HEK293 (cell line): Measurements from ENCODE around the gene SBK2.

Experiments used
- CTCF ChIA-PET: fragments of 350-600 bp; formaldehyde crosslinking; extraction: SDS; loops from one replicate; lab custom pipeline; 2021; ENCODE audit warnings: antibody characterized with exemption; lab: Yijun Ruan, JAX
- POLR2A ChIA-PET: fragments of 300-600 bp; formaldehyde crosslinking; extraction: SDS; loops from one replicate; lab custom pipeline; 2020; ENCODE audit warnings: antibody characterized with exemption, inconsistent platforms; lab: Yijun Ruan, JAX
- H3K27ac ChIP-seq: fragments of 200-500 bp; sonication (Bioruptor generic); 2 replicates; pipeline ENCODE4 v1.5.1; 2014; ENCODE audit warnings: low read depth, low read length, control low read depth, inconsistent platforms; ENCODE audit errors: extremely low read depth
- H3K36me3 ChIP-seq, 2 experiments: fragments of 200-500 bp in 1 of 2; sonication (Bioruptor generic) in 1 of 2; 1 replicate in 1 of 2; 2 replicates in 1 of 2; pipeline ENCODE4 v1.5.1; 2014 to 2017; ENCODE audit warnings: inconsistent platforms in 2 of 2, low read length in 2 of 2; ENCODE audit not compliant: control insufficient read depth in 2 of 2, insufficient read depth in 1 of 2
- H3K4me1 ChIP-seq: fragments of 200-500 bp; sonication (Bioruptor generic); 2 replicates; pipeline ENCODE4 v1.5.1; 2014; ENCODE audit warnings: mild to moderate bottlenecking, low read length, inconsistent platforms; ENCODE audit not compliant: control insufficient read depth, insufficient read depth
- H3K4me3 ChIP-seq: 2 replicates; pipeline ENCODE4 v1.5.1; 2011; ENCODE audit warnings: low read depth, mild to moderate bottlenecking, control low read depth, low read length, moderate library complexity
- H3K9me3 ChIP-seq: fragments of 200-500 bp; sonication (Bioruptor generic); 2 replicates; pipeline ENCODE4 v1.5.1; 2014; ENCODE audit warnings: low read depth, low read length, inconsistent platforms; ENCODE audit not compliant: control insufficient read depth, insufficient read depth
- GFI1B ChIP-seq: fragments of 450-650 bp; formaldehyde crosslinking; IDR thresholded peaks from 2 replicates; pipeline ENCODE4 v1.5.1; 2016; ENCODE audit warnings: missing biosample characterization, missing genetic modification characterization
- HOXD13 ChIP-seq: sonication (generic); formaldehyde crosslinking; IDR thresholded peaks from 2 replicates; pipeline ENCODE4 v1.8.0; 2022; ENCODE audit warnings: missing genetic modification reagents, borderline replicate concordance
- PRDM4 ChIP-seq: fragments of 450-650 bp; formaldehyde crosslinking; IDR thresholded peaks from 2 replicates; pipeline ENCODE4 v1.5.1; 2017; ENCODE audit warnings: missing biosample characterization, missing genetic modification characterization
- YY1 ChIP-seq: fragments of 450-650 bp; formaldehyde crosslinking; IDR thresholded peaks from 2 replicates; pipeline ENCODE4 v1.5.1; 2018; ENCODE audit warnings: missing biosample characterization, missing genetic modification characterization
- ZNF292 ChIP-seq: fragments of 450-650 bp; formaldehyde crosslinking; IDR thresholded peaks from 2 replicates; pipeline ENCODE4 v1.5.1; 2016; ENCODE audit warnings: low read depth, missing biosample characterization, missing genetic modification characterization, borderline replicate concordance
- ZNF324 ChIP-seq: fragments of 450-650 bp; formaldehyde crosslinking; IDR thresholded peaks from 2 replicates; pipeline ENCODE4 v1.5.1; 2016; ENCODE audit warnings: missing biosample characterization, missing genetic modification characterization
- ZNF335 ChIP-seq: fragments of 450-650 bp; formaldehyde crosslinking; conservative IDR thresholded peaks from 2 replicates; pipeline ENCODE4 v1.5.1; 2016; ENCODE audit warnings: missing biosample characterization, missing genetic modification characterization
- ZNF394 ChIP-seq: fragments of 450-650 bp; formaldehyde crosslinking; IDR thresholded peaks from 2 replicates; pipeline ENCODE4 v1.5.1; 2016; ENCODE audit warnings: missing biosample characterization, missing genetic modification characterization, mild to moderate bottlenecking, moderate library complexity, borderline replicate concordance
- ZNF423 ChIP-seq: fragments of 450-650 bp; formaldehyde crosslinking; IDR thresholded peaks from 2 replicates; pipeline ENCODE4 v1.5.1; 2016; ENCODE audit warnings: missing biosample characterization, missing genetic modification characterization
- ZNF473 ChIP-seq: fragments of 450-650 bp; formaldehyde crosslinking; IDR thresholded peaks from 2 replicates; pipeline ENCODE4 v1.5.1; 2017; ENCODE audit warnings: missing biosample characterization, missing genetic modification characterization
- ZNF48 ChIP-seq: fragments of 450-650 bp; formaldehyde crosslinking; IDR thresholded peaks from 2 replicates; pipeline ENCODE4 v1.5.1; 2016; ENCODE audit warnings: missing biosample characterization, missing genetic modification characterization
- ZNF521 ChIP-seq: fragments of 450-650 bp; formaldehyde crosslinking; IDR thresholded peaks from 2 replicates; pipeline ENCODE4 v1.5.1; 2017; ENCODE audit warnings: missing biosample characterization, mild to moderate bottlenecking, missing genetic modification characterization
- ZNF530 ChIP-seq: fragments of 450-650 bp; formaldehyde crosslinking; IDR thresholded peaks from 2 replicates; pipeline ENCODE4 v1.5.1; 2016; ENCODE audit warnings: low read depth, missing biosample characterization, missing genetic modification characterization
- ZNF571 ChIP-seq: fragments of 450-650 bp; formaldehyde crosslinking; IDR thresholded peaks from 2 replicates; pipeline ENCODE4 v1.5.0; 2017; ENCODE audit warnings: missing biosample characterization, missing genetic modification characterization
- ZNF621 ChIP-seq: fragments of 450-650 bp; formaldehyde crosslinking; IDR thresholded peaks from 2 replicates; pipeline ENCODE4 v1.5.1; 2017; ENCODE audit warnings: missing biosample characterization, missing genetic modification characterization
- ZNF707 ChIP-seq: fragments of 450-650 bp; formaldehyde crosslinking; IDR thresholded peaks from 2 replicates; pipeline ENCODE4 v1.5.1; 2016; ENCODE audit warnings: missing biosample characterization, missing genetic modification characterization
- ZNF843 ChIP-seq: fragments of 450-650 bp; formaldehyde crosslinking; IDR thresholded peaks from 2 replicates; pipeline ENCODE4 v1.5.1; 2016; ENCODE audit warnings: missing biosample characterization, missing genetic modification characterization
- ZSCAN18 ChIP-seq: fragments of 450-650 bp; formaldehyde crosslinking; IDR thresholded peaks from 2 replicates; pipeline ENCODE4 v1.5.1; 2016; ENCODE audit warnings: missing biosample characterization, missing genetic modification characterization
- ZSCAN30 ChIP-seq: fragments of 450-650 bp; IDR thresholded peaks from 2 replicates; pipeline ENCODE4 v1.5.1; 2018; ENCODE audit warnings: missing biosample characterization, mild to moderate bottlenecking, missing genetic modification characterization, moderate library complexity
- ZXDB ChIP-seq: fragments of 450-650 bp; formaldehyde crosslinking; IDR thresholded peaks from 2 replicates; pipeline ENCODE4 v1.5.1; 2016; ENCODE audit warnings: missing biosample characterization, missing genetic modification characterization
- TF ChIP-seq, protein P1 (sequence below): fragments of 450-650 bp; formaldehyde crosslinking; IDR thresholded peaks from 2 replicates; pipeline ENCODE4 v1.5.1; 2016; ENCODE audit warnings: missing biosample characterization, missing genetic modification characterization, low read depth
- TF ChIP-seq, protein P2 (sequence below): IDR thresholded peaks from 2 replicates; pipeline ENCODE4 v1.6.1; 2011; ENCODE audit warnings: mild to moderate bottlenecking, low read depth, low read length, borderline replicate concordance
- TF ChIP-seq, protein P3 (sequence below): fragments of 450-650 bp; formaldehyde crosslinking; IDR thresholded peaks from 2 replicates; pipeline ENCODE4 v1.5.1; 2017; ENCODE audit warnings: missing biosample characterization, missing genetic modification characterization
- TF ChIP-seq, protein P4 (sequence below): fragments of 450-650 bp; formaldehyde crosslinking; IDR thresholded peaks from 2 replicates; pipeline ENCODE4 v1.5.1; 2016; ENCODE audit warnings: missing biosample characterization, missing genetic modification characterization
- TF ChIP-seq, protein P5 (sequence below): fragments of 450-650 bp; IDR thresholded peaks from 2 replicates; pipeline ENCODE4 v1.5.1; 2018; ENCODE audit warnings: missing biosample characterization, mild to moderate bottlenecking, missing genetic modification characterization

SBK2 gene

DNA sequence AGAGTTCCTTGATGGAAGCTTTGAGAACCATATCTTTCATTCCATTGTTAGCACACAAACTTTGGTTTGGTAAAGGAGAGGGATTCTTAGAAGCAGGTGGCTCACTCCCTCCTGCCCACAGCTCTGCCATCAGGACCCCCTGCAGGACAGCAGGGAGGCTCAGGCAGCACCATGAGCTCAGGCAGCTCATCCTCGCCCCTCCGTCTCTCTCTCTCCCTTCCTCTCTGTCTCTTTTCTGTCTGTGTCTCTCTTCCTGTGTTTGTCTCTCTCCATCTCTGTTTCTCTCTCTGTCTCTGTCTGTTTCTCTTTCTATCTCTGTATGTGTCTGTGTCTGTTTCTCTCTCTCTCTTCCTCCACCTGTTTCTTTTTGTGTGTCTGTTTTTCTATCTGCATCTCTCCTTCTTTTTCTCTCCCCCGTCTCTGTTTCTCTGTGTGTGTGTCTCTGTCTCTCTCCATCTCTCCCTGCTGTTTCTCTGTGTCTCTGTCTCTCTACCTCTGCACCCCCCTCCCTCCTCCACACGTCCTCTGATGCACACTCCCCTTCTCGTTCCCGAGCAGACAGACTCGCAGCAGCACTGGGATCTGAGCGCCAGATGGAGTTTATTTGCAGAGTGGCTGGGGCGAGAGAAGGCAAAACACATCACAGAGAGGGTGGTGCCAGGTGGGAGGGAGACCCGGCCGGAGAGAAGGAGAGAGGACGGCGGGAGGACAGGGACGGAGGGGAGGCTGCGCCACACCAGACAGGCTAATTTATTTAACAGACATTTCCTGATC is 8.7 kb downstream of the SBK2 start:
- ChIA-PET POLR2A (no interaction called here), CTCF (interaction anchor here (0.5 to 1.0 kb wide), 3 partner anchors 12 to 78 kb away, joined by 3 to 4 read pairs (median 3); no protein-coding TSS in a partner anchor)
- Histone ChIP-seq H3K4me1 (no peaks in the 10 kb centered on the region), H3K36me3 (no peaks in the 10 kb centered on the region), H3K9me3 (no peaks in the 10 kb centered on the region), H3K4me3 (no peak overlapping the region), H3K27ac (no peak overlapping the region)
- no peak for TF ChIP-seq ZNF571 (tag by site-specific recombination)
- no peak for TF ChIP-seq ZNF473
- TF ChIP-seq, protein P1, sequence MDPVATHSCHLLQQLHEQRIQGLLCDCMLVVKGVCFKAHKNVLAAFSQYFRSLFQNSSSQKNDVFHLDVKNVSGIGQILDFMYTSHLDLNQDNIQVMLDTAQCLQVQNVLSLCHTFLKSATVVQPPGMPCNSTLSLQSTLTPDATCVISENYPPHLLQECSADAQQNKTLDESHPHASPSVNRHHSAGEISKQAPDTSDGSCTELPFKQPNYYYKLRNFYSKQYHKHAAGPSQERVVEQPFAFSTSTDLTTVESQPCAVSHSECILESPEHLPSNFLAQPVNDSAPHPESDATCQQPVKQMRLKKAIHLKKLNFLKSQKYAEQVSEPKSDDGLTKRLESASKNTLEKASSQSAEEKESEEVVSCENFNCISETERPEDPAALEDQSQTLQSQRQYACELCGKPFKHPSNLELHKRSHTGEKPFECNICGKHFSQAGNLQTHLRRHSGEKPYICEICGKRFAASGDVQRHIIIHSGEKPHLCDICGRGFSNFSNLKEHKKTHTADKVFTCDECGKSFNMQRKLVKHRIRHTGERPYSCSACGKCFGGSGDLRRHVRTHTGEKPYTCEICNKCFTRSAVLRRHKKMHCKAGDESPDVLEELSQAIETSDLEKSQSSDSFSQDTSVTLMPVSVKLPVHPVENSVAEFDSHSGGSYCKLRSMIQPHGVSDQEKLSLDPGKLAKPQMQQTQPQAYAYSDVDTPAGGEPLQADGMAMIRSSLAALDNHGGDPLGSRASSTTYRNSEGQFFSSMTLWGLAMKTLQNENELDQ = no peak
- no peak for TF ChIP-seq ZXDB (tag by site-specific recombination)
- 0 out of 2 replicates have a peak, but pooled peaks have one; percentile 69 for TF ChIP-seq ZSCAN18
- TF ChIP-seq ZSCAN30 (tag by site-specific recombination) = no peak
- TF ChIP-seq, protein P2, sequence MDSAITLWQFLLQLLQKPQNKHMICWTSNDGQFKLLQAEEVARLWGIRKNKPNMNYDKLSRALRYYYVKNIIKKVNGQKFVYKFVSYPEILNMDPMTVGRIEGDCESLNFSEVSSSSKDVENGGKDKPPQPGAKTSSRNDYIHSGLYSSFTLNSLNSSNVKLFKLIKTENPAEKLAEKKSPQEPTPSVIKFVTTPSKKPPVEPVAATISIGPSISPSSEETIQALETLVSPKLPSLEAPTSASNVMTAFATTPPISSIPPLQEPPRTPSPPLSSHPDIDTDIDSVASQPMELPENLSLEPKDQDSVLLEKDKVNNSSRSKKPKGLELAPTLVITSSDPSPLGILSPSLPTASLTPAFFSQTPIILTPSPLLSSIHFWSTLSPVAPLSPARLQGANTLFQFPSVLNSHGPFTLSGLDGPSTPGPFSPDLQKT = no peak
- 0 out of 2 replicates have a peak, but pooled peaks have one; percentile 6 for TF ChIP-seq ZNF423 (tag by site-specific recombination)
- peak; percentile 22; the same call in 1 of the 2 replicates for TF ChIP-seq PRDM4 (tag by site-specific recombination)
- TF ChIP-seq ZNF530 = no peak
- TF ChIP-seq ZNF48 (tag by site-specific recombination) = no peak
- no peak for TF ChIP-seq ZNF324
- no peak for TF ChIP-seq ZNF707 (tag by site-specific recombination)
- TF ChIP-seq YY1 = no peak
- TF ChIP-seq ZNF521 (tag by site-specific recombination) = no peak
- TF ChIP-seq ZNF292 (tag by site-specific recombination) = no peak
- TF ChIP-seq GFI1B (tag by site-specific recombination) = no peak
- TF ChIP-seq, protein P3, sequence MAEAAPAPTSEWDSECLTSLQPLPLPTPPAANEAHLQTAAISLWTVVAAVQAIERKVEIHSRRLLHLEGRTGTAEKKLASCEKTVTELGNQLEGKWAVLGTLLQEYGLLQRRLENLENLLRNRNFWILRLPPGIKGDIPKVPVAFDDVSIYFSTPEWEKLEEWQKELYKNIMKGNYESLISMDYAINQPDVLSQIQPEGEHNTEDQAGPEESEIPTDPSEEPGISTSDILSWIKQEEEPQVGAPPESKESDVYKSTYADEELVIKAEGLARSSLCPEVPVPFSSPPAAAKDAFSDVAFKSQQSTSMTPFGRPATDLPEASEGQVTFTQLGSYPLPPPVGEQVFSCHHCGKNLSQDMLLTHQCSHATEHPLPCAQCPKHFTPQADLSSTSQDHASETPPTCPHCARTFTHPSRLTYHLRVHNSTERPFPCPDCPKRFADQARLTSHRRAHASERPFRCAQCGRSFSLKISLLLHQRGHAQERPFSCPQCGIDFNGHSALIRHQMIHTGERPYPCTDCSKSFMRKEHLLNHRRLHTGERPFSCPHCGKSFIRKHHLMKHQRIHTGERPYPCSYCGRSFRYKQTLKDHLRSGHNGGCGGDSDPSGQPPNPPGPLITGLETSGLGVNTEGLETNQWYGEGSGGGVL (tag by site-specific recombination) = peak; percentile 81
- no peak for TF ChIP-seq HOXD13
- TF ChIP-seq ZNF843 (tag by site-specific recombination) = no peak
- TF ChIP-seq, protein P4, sequence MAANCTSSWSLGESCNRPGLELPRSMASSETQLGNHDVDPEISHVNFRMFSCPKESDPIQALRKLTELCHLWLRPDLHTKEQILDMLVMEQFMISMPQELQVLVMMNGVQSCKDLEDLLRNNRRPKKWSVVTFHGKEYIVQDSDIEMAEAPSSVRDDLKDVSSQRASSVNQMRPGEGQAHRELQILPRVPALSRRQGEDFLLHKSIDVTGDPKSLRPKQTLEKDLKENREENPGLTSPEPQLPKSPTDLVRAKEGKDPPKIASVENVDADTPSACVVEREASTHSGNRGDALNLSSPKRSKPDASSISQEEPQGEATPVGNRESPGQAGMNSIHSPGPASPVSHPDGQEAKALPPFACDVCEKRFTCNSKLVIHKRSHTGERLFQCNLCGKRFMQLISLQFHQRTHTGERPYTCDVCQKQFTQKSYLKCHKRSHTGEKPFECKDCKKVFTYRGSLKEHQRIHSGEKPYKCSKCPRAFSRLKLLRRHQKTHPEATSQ (tag by site-specific recombination) = no peak
- TF ChIP-seq ZNF621 (tag by site-specific recombination) = no peak
- TF ChIP-seq ZNF394 (tag by site-specific recombination) = no peak
- TF ChIP-seq, protein P5, sequence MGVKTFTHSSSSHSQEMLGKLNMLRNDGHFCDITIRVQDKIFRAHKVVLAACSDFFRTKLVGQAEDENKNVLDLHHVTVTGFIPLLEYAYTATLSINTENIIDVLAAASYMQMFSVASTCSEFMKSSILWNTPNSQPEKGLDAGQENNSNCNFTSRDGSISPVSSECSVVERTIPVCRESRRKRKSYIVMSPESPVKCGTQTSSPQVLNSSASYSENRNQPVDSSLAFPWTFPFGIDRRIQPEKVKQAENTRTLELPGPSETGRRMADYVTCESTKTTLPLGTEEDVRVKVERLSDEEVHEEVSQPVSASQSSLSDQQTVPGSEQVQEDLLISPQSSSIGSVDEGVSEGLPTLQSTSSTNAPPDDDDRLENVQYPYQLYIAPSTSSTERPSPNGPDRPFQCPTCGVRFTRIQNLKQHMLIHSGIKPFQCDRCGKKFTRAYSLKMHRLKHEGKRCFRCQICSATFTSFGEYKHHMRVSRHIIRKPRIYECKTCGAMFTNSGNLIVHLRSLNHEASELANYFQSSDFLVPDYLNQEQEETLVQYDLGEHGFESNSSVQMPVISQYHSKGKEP = no peak
- peak; percentile 72 for TF ChIP-seq ZNF335 (tag by site-specific recombination)
